ENCODE data around the gene PDGFRA.
"Not testable (repeated sequence)": the region's sequence is repeated elsewhere in the genome, so short reads cannot be mapped to it uniquely, and the experiment has no call there.

The PDGFRA gene

GRCh38 chr4:54228056-54228527, 1.0 kb upstream of the PDGFRA start:
- no peak for DNase-seq

- DNase-seq, result no peak
Measured at GRCh38 chr4:54228546-54228945, 547 bp upstream of the PDGFRA start.

GRCh38 chr4:54229631-54230483, 764 bp downstream of the PDGFRA start:
- peak; percentile 41 for DNase-seq

- DNase-seq, result no peak
Measured at GRCh38 chr4:54230484-54231418, 1.7 kb downstream of the PDGFRA start.

- DNase-seq, result no peak
Measured at GRCh38 chr4:54231419-54231767, 2.3 kb downstream of the PDGFRA start.

GRCh38 chr4:54231768-54232688, 2.9 kb downstream of the PDGFRA start:
- no peak for DNase-seq

GRCh38 chr4:54233277-54233696, 4.2 kb downstream of the PDGFRA start:
- DNase-seq, result peak; percentile 93

- peak; percentile 84 for DNase-seq
Measured at GRCh38 chr4:54233697-54234496, 4.8 kb downstream of the PDGFRA start.

GRCh38 chr4:54234497-54235205, 5.6 kb downstream of the PDGFRA start:
- DNase-seq, result peak; percentile 28

- not testable (repeated sequence) for DNase-seq
Measured at GRCh38 chr4:54236316-54236715, 7.2 kb downstream of the PDGFRA start.

- no peak for DNase-seq
Measured at GRCh38 chr4:54237770-54238169, 8.7 kb downstream of the PDGFRA start.

- DNase-seq, result no peak
Measured at GRCh38 chr4:54238389-54238788, 9.3 kb downstream of the PDGFRA start.

- DNase-seq, result peak; percentile 15
Measured at GRCh38 chr4:54241268-54241823, 12.3 kb downstream of the PDGFRA start.

- DNase-seq, result not testable (repeated sequence)
Measured at GRCh38 chr4:54243541-54243940, 14.4 kb downstream of the PDGFRA start.

GRCh38 chr4:54252312-54252711, 23.2 kb downstream of the PDGFRA start:
- not testable (repeated sequence) for DNase-seq

- no peak for DNase-seq
Measured at GRCh38 chr4:54254116-54254914, 25.2 kb downstream of the PDGFRA start.

GRCh38 chr4:54254915-54255246, 25.8 kb downstream of the PDGFRA start:
- no peak for DNase-seq

- no peak for DNase-seq
Measured at GRCh38 chr4:54255881-54256280, 26.8 kb downstream of the PDGFRA start.

All from NCI-H146 (cell line).